GM18526 (cell line): ENCODE results near the gene ACYP1.

Experiments
- POLR2A ChIP-seq: IDR thresholded peaks from 3 replicates; pipeline ENCODE4 v1.6.1; 2011; ENCODE audit not compliant: insufficient read length; ENCODE audit errors: extremely low read depth

ACYP1 gene

GRCh38 chr14:75063491-75064204 lies at the start of gene ACYP1:
ACYP1 (minus strand) TSS chr14:75064024; CDS start chr14:75063553, 471 bp downstream.
- peak; percentile 69 for TF ChIP-seq POLR2A

GRCh38 chr14:75109877-75110276 lies 46.1 kb upstream of the ACYP1 start:
- no peak for TF ChIP-seq POLR2A

GRCh38 chr14:75107186-75107585 lies 43.4 kb upstream of the ACYP1 start:
- TF ChIP-seq POLR2A: no peak

GRCh38 chr14:75101491-75101890 lies 37.7 kb upstream of the ACYP1 start:
- no peak for TF ChIP-seq POLR2A

DNA sequence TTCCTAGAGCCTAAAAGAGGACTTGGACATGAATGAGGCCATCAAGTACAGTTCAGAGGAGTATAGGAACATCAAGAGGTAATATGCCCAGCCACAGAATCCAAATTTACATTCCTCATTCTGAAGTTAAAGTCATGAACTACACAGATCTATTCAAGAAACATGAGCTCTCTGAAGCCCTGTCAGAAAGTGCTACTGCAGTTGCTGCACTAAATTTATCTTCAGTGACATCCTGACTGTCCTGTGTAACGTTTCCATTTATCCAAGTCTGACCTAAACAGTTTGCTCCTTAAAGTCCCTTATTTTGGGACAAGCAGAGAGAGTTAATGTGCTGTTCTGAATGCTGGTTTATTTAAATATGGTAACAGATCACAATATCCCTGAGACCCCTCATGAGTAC lies 34.9 kb upstream of the ACYP1 start:
- no peak for TF ChIP-seq POLR2A

DNA sequence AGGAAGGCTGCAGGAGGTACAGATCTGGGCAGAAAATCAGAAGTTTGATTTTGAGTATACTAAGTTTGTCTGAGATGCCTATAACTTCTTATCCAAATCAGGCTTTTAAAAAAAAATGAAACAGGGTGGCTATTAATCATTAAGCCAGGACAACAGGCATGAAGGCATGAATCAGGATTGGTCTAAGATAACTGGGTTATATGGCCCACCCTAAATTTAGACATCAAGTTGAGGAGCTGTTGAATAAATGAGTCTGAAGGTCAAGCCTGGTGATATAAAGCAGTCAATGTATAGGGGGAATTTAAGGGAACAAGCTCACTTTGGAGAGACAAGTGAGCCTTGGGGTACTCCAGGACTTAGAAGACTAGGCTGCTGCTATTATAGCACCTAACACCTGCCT lies 34.4 kb upstream of the ACYP1 start:
- TF ChIP-seq POLR2A: no peak

DNA sequence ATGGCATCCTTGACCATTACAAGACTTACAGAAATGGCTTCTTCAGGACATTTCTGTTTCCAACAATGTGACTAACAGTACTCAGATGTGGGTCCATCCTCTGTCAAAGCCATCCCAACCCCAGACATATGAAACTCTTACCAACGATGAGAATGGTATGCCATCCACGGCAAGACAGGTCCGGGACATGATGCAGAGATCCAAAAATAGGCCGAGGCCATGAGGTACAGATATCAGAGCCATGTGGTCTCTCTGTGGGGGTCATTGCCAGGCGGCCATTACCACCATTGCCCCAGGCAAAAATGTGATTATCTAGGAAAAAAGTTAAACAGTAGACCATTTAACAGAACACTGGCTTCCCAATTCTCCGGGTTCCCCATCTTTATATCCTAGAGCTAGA lies 33.1 kb upstream of the ACYP1 start:
- TF ChIP-seq POLR2A: no peak

DNA sequence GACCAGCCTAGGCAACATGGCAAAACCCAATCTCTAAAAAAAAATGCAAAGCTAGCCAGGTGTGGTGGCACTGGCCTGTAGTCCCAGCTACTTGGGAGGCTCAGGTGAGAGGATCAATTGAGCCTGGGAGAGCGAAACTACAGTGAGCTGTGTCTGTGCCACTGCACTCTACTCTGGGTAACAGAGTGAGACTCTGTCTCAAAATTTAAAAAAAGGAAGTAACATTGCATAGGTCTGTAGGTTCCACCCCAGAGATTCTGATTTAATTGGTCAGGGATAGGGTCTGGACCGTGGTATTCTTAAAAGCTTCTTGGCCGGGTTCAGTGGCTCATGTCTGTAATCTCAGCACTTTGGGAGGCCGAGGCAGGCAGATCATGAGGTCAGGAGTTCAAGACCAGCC lies 31.9 kb upstream of the ACYP1 start:
- no peak for TF ChIP-seq POLR2A

DNA sequence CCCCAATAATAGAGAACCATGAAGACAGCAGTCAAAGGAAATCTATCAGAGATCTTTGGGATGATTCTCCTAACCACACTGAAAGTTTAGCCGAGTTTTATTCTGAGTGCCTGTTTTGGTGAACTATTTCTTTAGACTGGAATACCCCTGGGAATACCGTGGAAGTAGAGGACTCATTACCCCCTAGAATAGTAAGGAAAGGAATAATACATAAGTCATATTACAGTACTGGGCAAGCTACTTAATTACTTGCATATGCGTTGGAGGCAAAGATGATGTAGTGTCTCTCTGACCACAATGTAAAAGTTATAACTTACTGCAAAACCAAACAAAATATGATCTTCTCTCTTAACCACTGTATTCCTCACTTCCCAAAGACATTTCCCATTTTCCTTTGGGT lies 31.1 kb upstream of the ACYP1 start:
- TF ChIP-seq POLR2A: no peak

DNA sequence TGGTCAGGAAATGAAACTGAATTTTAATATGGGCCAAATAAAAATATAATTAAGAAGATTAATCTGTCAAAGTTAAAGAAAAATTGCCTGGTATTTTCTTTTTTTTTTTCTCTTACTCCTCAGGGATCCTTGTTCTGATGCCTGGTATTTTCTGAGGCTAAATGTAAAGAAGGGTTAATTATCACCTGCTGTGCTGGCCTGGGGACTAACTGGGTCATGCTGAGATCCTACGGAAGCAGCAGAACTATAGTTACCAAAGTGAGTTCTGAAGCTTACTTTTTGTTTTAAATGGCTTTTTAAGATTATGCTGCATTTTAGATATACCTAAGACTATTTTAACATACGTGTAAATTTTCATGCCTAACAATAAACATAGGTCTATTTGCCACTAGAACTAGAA lies 28.9 kb upstream of the ACYP1 start:
- no peak for TF ChIP-seq POLR2A

- no peak for TF ChIP-seq POLR2A
These were observed 27.4 kb upstream of the ACYP1 start for GRCh38 chr14:75091251-75091650.

DNA sequence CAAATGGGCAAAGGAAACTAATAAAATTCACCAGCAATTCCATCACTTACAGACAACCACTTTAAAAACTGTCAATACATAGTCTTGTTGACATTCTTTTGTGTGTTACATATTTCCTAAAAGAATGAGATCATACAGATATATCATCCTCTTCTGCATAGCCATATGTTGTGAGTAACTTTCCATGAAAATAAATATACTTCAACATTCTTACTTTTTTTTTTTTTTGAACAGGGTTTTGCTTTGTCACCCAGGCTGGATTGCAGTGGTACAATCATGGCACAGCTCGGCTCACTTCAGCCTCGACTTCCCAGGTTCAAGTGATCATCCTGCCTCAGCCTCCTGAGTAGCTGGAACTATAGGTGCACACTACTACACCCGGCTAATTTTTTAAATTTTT lies 26.5 kb upstream of the ACYP1 start:
- no peak for TF ChIP-seq POLR2A

DNA sequence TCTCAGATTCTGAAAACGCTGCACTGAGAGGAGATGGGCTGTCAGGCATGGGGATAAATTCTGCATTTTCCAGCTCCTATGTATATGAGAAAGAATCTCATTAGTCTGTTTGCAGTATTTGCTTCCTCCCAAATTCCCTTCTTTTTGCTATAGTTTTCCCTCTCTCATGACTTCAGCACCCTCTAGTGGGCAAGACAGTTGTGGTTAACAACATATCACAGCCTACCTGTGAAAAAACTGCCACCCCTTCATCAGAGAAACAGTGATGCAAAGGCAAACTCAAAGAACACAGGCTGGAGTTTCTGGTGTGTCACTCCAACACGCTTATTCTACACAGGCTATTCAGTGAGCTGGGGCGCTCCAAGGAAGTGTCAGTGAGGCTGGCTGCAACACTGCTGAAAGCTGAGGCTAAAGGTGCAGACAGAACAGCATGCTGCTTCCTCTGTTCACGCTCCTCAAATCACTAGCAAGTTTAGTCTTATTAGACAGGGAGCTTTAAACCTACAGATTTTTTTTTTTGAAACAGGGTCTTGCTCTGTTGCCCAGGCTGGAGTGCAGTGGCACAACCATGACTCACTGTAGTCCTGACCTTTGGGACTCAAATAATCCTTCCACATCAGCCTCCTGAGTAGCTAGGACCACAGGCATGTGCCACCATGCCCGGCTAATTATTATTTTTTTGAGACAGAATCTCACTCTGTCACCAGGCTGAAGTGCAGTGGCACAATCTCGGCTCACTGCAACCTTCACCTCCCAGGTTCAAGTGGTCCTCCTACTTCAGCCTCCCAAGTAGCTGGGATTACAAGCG lies 24.9 kb upstream of the ACYP1 start:
- no peak for TF ChIP-seq POLR2A

- no peak for TF ChIP-seq POLR2A
These were observed 24.3 kb upstream of the ACYP1 start for GRCh38 chr14:75088153-75088552.

DNA sequence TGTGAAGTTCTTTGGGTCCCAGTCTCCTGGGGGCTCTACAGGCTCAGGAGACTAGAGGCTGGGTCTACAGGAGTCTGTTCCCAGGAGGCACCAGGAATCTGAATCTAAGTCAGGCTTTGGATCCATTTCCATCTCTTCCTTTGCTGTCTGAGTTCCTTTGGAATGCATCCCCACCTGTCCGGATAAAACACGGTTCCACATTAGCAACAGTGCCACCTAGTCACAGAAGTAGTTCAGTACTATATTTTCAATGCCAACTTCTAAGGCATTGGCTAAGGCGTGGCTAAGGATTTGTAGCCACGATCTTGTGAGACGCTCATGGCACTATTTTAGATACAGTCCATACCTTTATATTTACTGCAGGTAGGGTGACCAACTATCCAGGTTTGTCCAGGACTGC lies 20.7 kb upstream of the ACYP1 start:
- TF ChIP-seq POLR2A: no peak

DNA sequence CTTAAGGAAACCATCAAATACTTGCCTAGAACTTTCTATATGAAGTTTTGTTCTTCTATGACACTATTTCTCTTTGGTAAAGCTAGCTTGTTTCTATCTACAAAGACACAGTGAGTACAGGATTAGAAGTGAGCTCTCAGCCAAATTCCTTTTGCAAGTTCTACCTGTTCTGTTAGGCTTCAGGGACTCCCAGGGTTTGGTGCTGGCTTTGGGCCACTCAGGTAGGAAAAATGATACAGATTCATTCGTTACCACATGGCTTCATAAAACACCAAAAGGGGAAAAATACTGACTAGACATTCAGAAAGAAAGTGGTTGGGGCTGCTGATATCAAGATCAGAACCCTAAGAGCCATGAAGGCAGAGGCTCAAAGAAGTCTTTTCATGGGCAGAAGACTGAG lies 19.4 kb upstream of the ACYP1 start:
- no peak for TF ChIP-seq POLR2A
